HG03060 (cell line): ENCODE measurements around the gene IGF2R.
"Not testable (repeated sequence)": the region's sequence is repeated elsewhere in the genome, so short reads cannot be mapped to it uniquely, and the experiment has no call there.

Experiments used
- ATAC-seq: cut with Tn5 transposase; IDR thresholded peaks from one replicate; pipeline ENCODE4 v1.9.1; 2021; ENCODE audit warnings: low read depth, moderate number of reproducible peaks; ENCODE audit not compliant: unreplicated experiment

Gene IGF2R, protein sequence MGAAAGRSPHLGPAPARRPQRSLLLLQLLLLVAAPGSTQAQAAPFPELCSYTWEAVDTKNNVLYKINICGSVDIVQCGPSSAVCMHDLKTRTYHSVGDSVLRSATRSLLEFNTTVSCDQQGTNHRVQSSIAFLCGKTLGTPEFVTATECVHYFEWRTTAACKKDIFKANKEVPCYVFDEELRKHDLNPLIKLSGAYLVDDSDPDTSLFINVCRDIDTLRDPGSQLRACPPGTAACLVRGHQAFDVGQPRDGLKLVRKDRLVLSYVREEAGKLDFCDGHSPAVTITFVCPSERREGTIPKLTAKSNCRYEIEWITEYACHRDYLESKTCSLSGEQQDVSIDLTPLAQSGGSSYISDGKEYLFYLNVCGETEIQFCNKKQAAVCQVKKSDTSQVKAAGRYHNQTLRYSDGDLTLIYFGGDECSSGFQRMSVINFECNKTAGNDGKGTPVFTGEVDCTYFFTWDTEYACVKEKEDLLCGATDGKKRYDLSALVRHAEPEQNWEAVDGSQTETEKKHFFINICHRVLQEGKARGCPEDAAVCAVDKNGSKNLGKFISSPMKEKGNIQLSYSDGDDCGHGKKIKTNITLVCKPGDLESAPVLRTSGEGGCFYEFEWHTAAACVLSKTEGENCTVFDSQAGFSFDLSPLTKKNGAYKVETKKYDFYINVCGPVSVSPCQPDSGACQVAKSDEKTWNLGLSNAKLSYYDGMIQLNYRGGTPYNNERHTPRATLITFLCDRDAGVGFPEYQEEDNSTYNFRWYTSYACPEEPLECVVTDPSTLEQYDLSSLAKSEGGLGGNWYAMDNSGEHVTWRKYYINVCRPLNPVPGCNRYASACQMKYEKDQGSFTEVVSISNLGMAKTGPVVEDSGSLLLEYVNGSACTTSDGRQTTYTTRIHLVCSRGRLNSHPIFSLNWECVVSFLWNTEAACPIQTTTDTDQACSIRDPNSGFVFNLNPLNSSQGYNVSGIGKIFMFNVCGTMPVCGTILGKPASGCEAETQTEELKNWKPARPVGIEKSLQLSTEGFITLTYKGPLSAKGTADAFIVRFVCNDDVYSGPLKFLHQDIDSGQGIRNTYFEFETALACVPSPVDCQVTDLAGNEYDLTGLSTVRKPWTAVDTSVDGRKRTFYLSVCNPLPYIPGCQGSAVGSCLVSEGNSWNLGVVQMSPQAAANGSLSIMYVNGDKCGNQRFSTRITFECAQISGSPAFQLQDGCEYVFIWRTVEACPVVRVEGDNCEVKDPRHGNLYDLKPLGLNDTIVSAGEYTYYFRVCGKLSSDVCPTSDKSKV (N-terminal part only)

GRCh38 chr6:159968295-159969203, at the start of gene IGF2R:
TSS of gene IGF2R (plus strand) at chr6:159969082. CDS start at chr6:159969247, 165 bp downstream.
- ATAC-seq, result peak; percentile 44

- ATAC-seq, result no peak
Measured at GRCh38 chr6:159919800-159920199, 49.1 kb upstream of the IGF2R start.

DNA sequence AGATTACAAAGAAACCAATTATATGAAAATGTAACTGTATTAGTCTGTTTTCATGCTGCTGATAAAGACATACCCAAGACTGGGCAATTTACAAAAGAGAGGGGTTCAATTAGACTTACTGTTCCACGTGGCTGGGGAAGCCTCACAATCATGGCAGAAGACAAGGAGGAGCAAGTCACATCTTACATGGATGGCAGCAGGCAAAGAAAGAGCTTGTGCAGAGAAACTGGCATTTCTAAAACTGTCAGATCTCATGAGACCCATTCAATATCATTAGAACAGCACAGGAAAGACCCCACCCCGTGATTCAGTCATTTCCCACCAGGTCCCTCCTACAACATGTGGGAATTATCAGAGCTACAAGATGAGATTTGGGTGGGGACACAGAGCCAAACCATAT, 44.7 kb upstream of the IGF2R start:
- ATAC-seq, result not testable (repeated sequence)

GRCh38 chr6:159926542-159927203, 42.2 kb upstream of the IGF2R start:
- no peak for ATAC-seq

DNA sequence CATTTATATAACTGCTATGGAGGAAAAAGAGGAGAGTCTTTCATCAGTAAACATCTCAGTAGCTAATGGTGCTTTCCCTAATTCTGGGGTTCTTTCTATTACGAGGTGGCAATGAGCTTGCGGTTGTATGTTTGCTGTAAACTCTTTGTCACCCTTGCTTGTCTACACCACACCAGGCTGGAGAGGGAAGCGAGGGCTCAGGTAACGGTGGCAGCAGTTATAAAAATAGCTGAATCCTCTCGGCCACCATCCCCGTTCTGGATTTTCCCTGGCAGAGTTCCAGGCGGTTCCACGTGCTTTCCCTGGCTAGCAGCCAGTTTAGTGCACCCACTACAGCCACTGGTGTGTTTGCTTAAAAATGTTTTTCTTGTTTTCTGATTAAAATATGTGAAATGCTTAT, 39.1 kb upstream of the IGF2R start:
- peak; percentile 29 for ATAC-seq

GRCh38 chr6:159931112-159931511, 37.8 kb upstream of the IGF2R start:
- ATAC-seq, result peak; percentile 90

- no peak for ATAC-seq
Measured at GRCh38 chr6:159931846-159932245, 37.0 kb upstream of the IGF2R start.

GRCh38 chr6:159933077-159933476, 35.8 kb upstream of the IGF2R start:
- no peak for ATAC-seq

GRCh38 chr6:159934181-159934580, 34.7 kb upstream of the IGF2R start:
- ATAC-seq, result no peak

- ATAC-seq, result no peak
Measured at GRCh38 chr6:159935065-159935464, 33.8 kb upstream of the IGF2R start.

GRCh38 chr6:159935633-159936032, 33.2 kb upstream of the IGF2R start:
- ATAC-seq, result no peak

- no peak for ATAC-seq
Measured at GRCh38 chr6:159939591-159940016, 29.3 kb upstream of the IGF2R start.

- no peak for ATAC-seq
Measured at GRCh38 chr6:159941286-159942113, 27.4 kb upstream of the IGF2R start.

DNA sequence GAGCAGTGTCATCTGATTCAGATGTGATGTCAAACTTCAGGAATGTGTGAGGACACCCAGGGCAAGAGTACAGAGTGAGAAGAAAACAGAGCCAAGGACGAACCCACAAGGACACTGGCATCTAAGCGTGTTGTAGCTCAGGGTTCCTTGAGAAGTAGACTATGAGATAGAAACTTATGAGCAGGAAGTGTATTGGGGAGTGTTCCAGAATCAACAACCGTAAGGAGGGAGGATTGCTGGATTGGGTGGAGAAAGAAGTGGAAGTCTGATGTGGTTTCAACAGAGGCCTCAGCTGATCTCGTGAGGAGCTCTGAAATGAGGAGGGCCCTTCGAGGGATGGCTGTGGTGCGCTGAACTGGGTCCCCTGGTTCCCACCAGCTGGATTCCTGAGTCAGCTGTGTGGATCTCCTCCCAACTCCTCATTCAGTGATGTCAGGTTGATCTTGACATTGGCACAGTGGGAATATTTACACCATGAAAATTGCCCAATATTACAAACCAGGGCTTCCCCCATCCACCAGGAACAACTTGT, 25.7 kb upstream of the IGF2R start:
- ATAC-seq, result no peak

DNA sequence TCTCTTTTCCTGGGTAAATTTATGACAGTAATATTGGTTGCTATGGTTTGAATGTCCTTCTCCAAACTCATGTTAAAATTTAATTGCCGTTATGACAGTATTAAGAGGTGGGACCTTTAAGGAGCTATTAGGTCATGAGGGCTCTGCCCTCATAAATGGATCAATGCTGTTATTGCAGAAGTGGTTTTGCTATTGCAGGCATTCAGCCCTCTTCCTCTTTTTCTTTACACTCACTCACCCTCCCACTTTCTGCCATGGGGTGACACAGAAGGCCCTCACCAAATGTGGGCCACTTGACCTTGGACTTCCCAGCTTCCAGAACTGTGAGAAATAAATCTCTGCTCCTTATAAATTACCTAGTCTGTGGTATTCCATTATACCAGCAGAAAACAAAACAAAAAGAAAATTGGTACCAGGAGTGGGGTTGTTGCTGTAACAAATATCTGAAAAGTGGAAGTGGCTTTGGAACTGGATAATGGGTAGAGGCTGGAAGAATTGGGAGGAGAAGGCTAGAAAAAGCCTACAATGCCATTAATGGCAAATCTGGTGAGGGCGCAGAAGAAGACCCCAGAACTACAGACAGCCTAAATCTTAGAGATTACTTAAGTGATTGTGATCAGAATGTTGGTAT, 24.8 kb upstream of the IGF2R start:
- no peak for ATAC-seq

- ATAC-seq, result no peak
Measured at GRCh38 chr6:159945801-159946392, 23.0 kb upstream of the IGF2R start.

- ATAC-seq, result no peak
Measured at GRCh38 chr6:159946912-159947311, 22.0 kb upstream of the IGF2R start.
